NCI-H1694 (cell line): ENCODE data around the gene EVA1C.
"Not testable (repeated sequence)": the region's sequence is repeated elsewhere in the genome, so short reads cannot be mapped to it uniquely, and the experiment has no call there.

Source experiments
- DNase-seq: peaks from one replicate; lab custom pipeline; 2025; lab: John Stamatoyannopoulos, UW

Gene EVA1C

DNA sequence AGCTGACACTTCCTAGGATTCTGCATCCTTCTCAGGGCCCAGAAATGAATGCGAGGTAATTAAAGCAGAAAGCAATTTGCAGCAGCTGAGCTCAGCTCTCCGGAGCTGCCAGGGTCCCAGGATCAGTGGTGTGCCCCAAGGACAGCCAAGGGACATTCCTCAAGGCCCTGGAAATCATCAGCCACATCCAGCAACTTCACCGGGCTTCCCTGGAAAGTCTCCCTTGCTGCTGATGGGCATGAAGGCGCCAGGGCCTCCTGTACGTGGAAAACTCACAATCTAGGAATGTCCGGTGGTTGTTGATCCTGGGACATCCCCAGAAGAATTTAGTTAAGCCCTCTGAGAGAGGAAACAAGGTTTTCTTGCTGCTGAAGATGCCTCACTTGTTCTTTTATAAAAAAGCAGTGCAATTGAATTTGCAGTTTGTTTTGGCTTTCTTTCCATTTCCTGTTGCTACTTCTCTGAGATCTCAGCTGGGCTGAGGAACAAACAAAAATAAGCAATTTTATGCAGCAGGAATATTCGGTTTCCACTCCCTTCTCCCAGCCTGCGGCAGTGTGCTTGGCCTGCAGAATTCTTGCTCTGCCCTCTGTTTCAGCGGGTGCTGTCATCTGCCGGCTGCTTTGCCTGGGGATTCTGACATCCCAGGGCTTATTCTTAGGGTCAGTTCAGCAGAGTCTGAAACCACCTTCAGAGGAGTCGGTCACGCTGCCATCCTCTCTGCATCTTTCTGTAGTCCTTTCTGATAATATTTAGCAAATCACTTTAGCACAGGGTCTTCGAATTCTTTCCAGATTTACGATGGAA is 86.9 kb downstream of the EVA1C start:
- no peak for DNase-seq

DNA sequence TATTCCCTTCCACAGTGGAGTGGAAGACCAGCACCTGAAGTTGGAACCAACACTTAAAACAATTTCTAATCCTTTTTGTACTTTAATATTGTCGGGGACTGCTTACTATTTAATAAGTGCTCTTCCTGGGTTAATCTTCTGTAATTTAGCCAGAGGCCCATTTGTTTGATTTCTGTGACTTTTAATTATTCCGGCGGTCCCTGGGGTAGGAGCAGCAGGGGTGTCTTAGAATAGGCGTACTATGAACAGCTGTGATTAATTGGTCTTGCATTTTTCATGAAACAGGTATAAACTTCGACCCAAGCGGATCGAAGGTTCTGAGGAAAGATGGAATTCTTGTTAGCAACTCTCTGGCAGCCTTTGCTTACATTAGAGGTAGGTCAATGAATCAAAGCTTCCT is 91.1 kb downstream of the EVA1C start:
- DNase-seq = not testable (repeated sequence)

DNA sequence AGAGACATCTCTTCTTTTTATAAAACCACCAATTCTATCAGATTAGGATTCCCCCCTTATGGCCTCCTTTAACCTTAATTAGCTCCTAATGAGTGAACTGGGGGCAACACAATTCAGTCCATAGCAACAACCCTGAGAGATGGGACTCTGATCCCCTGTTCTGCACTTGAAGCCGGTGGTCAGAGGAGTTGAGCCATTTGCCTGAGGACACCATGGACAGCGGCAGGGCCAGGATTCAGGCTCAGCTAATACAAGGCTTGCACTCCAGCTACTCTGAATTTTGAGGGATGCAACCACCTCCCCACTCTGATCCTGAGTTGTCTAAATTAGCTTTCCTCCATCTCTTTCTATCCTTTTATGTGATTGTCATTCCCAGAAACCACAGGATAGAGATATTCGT is 93.3 kb downstream of the EVA1C start:
- not testable (repeated sequence) for DNase-seq

GRCh38 chr21:32506411-32506965 is 94.0 kb downstream of the EVA1C start:
- not testable (repeated sequence) for DNase-seq

DNA sequence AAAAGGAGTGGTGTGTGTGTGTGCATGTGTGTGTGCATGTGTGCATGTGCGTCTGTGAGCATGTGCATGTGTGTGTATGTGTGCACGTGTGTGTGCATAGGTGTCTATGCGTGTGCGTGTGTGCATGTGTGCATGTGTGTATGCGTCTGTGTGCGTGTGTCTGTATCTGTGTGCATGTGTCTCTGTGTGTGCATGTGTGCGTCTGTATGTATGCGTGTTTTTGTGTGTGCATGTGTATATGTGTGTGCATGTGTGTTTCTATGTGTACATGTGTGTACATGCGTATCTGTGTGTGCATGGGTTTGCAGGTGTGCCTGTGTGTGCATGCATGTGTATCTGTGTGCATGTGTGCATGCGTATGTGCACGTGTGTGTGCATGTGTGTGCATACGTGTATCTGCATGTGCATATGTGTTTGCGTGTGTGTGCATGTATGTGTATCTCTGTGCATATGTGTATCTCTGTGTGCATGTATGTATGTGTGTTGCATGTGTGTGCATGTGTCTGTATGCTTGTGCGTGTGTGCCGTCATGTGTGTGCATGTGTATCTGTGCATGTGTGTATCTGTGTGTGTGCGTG is 94.9 kb downstream of the EVA1C start:
- no peak for DNase-seq

GRCh38 chr21:32508036-32508435 is 95.5 kb downstream of the EVA1C start:
- peak; percentile 37 for DNase-seq

- DNase-seq = no peak
Measured at GRCh38 chr21:32508558-32508957, 96.1 kb downstream of the EVA1C start.

- DNase-seq = not testable (repeated sequence)
Measured at GRCh38 chr21:32508975-32509374, 96.5 kb downstream of the EVA1C start.

GRCh38 chr21:32514275-32515055 is 102.0 kb downstream of the EVA1C start:
- DNase-seq = no peak

DNA sequence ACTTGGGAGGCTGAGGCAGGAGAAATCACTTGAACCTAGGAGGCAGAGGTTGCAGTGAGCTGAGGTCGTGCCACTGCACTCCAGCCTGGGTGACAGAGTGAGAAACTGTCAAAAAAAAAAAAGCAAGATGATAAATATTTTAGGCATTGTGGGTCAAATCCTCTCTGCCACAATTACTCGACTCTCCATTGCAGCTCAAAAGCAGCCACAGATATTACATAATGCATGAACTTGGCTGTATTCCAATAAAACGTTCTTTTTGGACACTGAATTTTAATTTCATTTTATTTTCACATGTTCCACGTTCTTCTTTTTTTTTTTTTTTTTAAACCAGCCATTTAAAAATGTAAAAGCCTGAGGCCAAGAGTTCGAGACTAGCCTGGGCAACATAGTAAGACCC is 103.4 kb downstream of the EVA1C start:
- DNase-seq = no peak

GRCh38 chr21:32516756-32517649 is 104.5 kb downstream of the EVA1C start:
- DNase-seq = no peak

GRCh38 chr21:32519945-32520874 is 107.7 kb downstream of the EVA1C start:
- no peak for DNase-seq

DNA sequence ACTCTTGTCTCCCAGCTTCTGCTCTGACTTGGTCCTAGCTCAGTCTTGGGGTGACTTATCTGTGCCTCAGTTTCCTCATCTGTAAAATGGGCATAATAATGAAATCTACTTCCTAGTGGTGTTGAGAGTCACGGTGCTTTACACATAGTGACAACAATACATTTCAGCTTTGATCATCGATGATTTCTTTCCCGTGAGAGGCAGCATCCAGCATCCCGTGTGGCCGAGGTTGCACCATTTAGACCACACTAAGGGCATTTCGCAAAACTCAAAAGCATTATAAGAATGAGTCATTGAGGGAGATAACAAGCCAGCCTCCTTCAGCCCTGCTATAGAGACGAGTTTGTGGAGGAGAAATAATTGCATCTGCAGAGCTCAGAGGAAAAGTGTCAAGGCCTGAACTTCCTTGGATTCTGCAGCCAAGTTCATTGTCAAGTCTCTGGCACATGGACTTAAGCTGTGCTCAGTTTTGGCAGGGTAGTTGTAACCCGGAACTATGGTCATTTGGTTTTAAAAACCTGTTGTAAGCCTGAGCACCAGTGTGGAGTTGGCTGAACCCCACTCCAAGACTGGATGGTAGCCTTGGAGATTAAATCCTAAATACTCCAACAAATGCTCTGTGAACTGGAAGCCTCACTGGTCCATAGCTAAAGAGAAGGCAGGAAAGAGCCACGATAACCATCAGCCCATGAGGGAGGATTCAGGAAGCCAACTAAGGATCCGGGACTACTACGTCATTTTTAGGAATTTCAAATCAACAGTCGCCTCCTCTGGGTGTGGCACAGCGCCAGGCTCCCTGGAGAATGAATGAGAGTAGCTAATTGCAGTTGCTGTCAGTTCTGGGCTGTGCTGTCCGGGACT is 108.6 kb downstream of the EVA1C start:
- peak; percentile 71 for DNase-seq

DNA sequence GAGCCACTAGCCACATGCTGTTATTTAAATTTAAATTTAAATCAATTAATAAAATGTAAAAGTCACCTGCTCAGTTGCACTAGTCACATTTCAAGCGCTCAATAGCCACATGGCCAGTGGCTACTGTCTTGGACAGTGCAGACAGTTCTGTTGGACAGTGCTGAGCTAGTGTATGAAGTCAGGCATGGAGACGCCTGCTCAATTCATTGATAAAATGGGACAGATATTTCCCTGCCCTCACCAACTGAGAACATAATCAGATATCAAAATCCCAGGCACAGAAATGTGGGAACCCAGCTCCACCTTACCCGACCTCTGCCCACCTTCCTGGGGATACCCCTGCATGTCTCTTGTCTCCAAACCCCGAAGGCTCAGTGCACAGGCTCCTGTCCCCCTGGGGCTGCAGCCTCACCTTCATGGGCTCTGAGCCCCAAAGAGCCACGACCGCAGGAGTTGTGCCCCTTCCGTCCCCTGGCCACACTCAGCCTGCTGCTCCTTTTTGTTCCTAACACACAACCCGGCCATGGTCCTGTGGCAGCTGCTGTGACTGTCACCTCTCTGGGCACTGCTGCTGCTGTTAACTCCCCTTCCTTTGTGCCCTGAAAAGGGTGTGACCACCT is 109.3 kb downstream of the EVA1C start:
- DNase-seq = no peak

GRCh38 chr21:32523463-32523862 is 111.0 kb downstream of the EVA1C start:
- DNase-seq = no peak

- DNase-seq = no peak
Measured at GRCh38 chr21:32523988-32524719, 111.6 kb downstream of the EVA1C start.

- no peak for DNase-seq
Measured at GRCh38 chr21:32525282-32525681, 112.8 kb downstream of the EVA1C start.

DNA sequence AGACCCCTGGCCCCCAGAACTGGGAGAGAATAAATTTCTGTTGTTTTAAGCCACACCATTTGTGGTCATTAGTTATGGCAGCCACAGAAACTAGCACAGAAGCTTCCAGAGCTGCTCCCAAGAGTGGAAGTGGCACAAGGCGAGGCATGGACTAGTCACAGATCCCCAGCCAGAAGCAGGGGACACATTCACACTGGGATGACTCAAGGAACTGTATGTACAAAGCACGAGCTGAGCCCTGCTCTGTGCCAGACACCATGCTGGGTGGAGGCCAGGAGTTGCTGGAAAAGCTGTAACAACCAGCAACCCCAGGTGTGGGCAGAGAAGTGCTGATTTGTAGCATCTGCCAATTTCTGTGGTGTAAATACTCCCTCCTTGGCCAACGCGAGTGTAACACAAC is 117.2 kb downstream of the EVA1C start:
- no peak for DNase-seq
